Measurements from ENCODE around the gene RSPH3. TPM values are rescaled to one million over a fixed set of nuclear protein-coding genes. Genes with fewer than 3 reads are reported as not detected.
A peak's percentile ranks its signal among the peaks of the same experiment; 100 is the strongest.

The RSPH3 gene
- total and polyA plus RNA-seq, 11 donors: 3.4 to 13.2 (median 9.4) TPM

- no peak for DNase-seq
- peak overlapping the region in 9 of 12 donors; percentile 11 to 40 (median 32) for H3K4me3 ChIP-seq
- ATAC-seq: peak in 3 of 4 donors; percentile 29 to 51 (median 42)
- H3K27me3 ChIP-seq: peaks cover 0 to 9% (median 0%) of the 10 kb centered on the region in 9 donors
- H3K4me1 ChIP-seq: peaks cover 0 to 9% (median 0%) of the 10 kb centered on the region in 12 donors
- no peaks in the 10 kb centered on the region for H3K36me3 ChIP-seq
- H3K27ac ChIP-seq: no peak overlapping the region
- 34 to 56% (median 43%) methylated on average over 28 to 37 of the region's 37 CpGs for WGBS, 4 donors
- intact Hi-C loops (cut with DNase I): no loop called here
- peaks cover 0 to 15% (median 8%) of the 10 kb centered on the region in 12 donors for H3K9me3 ChIP-seq
- TF ChIP-seq POLR2A (IDR thresholded peaks at IDR 0.05): no peak
- TF ChIP-seq CTCF (IDR thresholded peaks at IDR 0.05): no peak
Measured at GRCh38 chr6:158939255-158940159, 60.5 kb downstream of the RSPH3 start.

GRCh38 chr6:158938811-158939254 is 61.2 kb downstream of the RSPH3 start:
- peak in 3 of 4 donors; percentile 34 to 58 (median 53) for ATAC-seq

GRCh38 chr6:158938220-158938619 is 61.8 kb downstream of the RSPH3 start:
- 88 to 93% (median 91%) methylated on average over 11 of the region's 11 CpGs for WGBS, 4 donors

More at GRCh38 chr6:158938811-158939254, 61.2 kb downstream of the RSPH3 start:
- H3K4me3 ChIP-seq: peak overlapping the region in 9 of 12 donors; percentile 11 to 40 (median 32)
- H3K9me3 ChIP-seq: peaks cover 0 to 15% (median 8%) of the 10 kb centered on the region in 12 donors
- 45 to 71% (median 47%) methylated on average over 23 of the region's 23 CpGs for WGBS, 4 donors
- TF ChIP-seq CTCF (IDR thresholded peaks at IDR 0.05) (no peak), POLR2A (IDR thresholded peaks at IDR 0.05) (no peak)
- no peak overlapping the region for H3K27ac ChIP-seq
- intact Hi-C loops (cut with DNase I): no loop called here
- peaks cover 0 to 9% (median 0%) of the 10 kb centered on the region in 9 donors for H3K27me3 ChIP-seq
- DNase-seq: peak in 1 of 5 donors; percentile 68
- no peaks in the 10 kb centered on the region for H3K36me3 ChIP-seq
- peaks cover 0 to 9% (median 0%) of the 10 kb centered on the region in 12 donors for H3K4me1 ChIP-seq

More at GRCh38 chr6:158938220-158938619, 61.8 kb downstream of the RSPH3 start:
- Histone ChIP-seq H3K9me3 (peaks cover 0 to 13% (median 8%) of the 10 kb centered on the region in 12 donors), H3K36me3 (no peaks in the 10 kb centered on the region), H3K4me1 (peaks cover 0 to 9% (median 0%) of the 10 kb centered on the region in 12 donors), H3K27ac (no peak overlapping the region), H3K4me3 (no peak overlapping the region), H3K27me3 (peaks cover 0 to 9% (median 0%) of the 10 kb centered on the region in 9 donors)
- DNase-seq: no peak
- intact Hi-C loops (cut with DNase I): no loop called here
- ATAC-seq: no peak
- TF ChIP-seq CTCF (IDR thresholded peaks at IDR 0.05): no peak
- TF ChIP-seq POLR2A (IDR thresholded peaks at IDR 0.05): no peak
